HL-60 (cell line): ENCODE measurements around the gene ZNF808.

Experiments used
- DNase-seq, 2 experiments: peaks; one replicate each; pipeline ENCODE4 v3.0.0-alpha.2; 2010 to 2020; ENCODE audit warnings: low read depth in 1 of 2, low spot score in 1 of 2
- H3K27ac ChIP-seq: fragments of 250-450 bp; sonication (Bioruptor Pico); replicated peaks from 2 replicates; pipeline ENCODE4 v1.5.1; 2020; ENCODE audit warnings: mild to moderate bottlenecking, moderate library complexity
- H3K27me3 ChIP-seq: fragments of 250-450 bp; sonication (Bioruptor Pico); 2 replicates; pipeline ENCODE4 v1.5.1; 2021; ENCODE audit warnings: mild to moderate bottlenecking, moderate library complexity; ENCODE audit not compliant: insufficient read depth, poor library complexity, severe bottlenecking
- H3K4me3 ChIP-seq: replicated peaks from 2 replicates; pipeline ENCODE4 v1.5.1; 2011; ENCODE audit warnings: mild to moderate bottlenecking, control low read depth, low read length; ENCODE audit not compliant: insufficient read depth
- CTCF ChIP-seq: IDR thresholded peaks from one replicate; pipeline ENCODE4 v1.5.1; 2011; ENCODE audit warnings: low read length, control low read depth, inconsistent platforms; ENCODE audit not compliant: insufficient read depth
- GABPA ChIP-seq: IDR thresholded peaks from 2 replicates; pipeline ENCODE4 v1.6.1; 2012; ENCODE audit warnings: low read depth
- POLR2AphosphoS5 ChIP-seq: IDR thresholded peaks from 2 replicates; pipeline ENCODE4 v1.6.1; 2012; ENCODE audit warnings: low read depth
- REST ChIP-seq: IDR thresholded peaks from 2 replicates; pipeline ENCODE4 v1.6.1; 2012; ENCODE audit warnings: low read depth; ENCODE audit not compliant: insufficient replicate concordance
- SPI1 ChIP-seq: IDR thresholded peaks from 2 replicates; pipeline ENCODE4 v1.6.1; 2012; ENCODE audit warnings: low read depth, mild to moderate bottlenecking, borderline replicate concordance

ZNF808 gene

GRCh38 chr19:52602941-52603340 is 75.5 kb downstream of the ZNF808 start:
- Histone ChIP-seq H3K27me3 (no peaks in the 10 kb centered on the region), H3K27ac (no peak overlapping the region), H3K4me3 (no peak overlapping the region)
- no peak for DNase-seq
- TF ChIP-seq REST (no peak), GABPA (no peak), SPI1 (no peak), POLR2AphosphoS5 (no peak), CTCF (no peak)

GRCh38 chr19:52603558-52604207 is 76.2 kb downstream of the ZNF808 start:
- TF ChIP-seq GABPA: no peak
- no peak for TF ChIP-seq POLR2AphosphoS5
- TF ChIP-seq REST: no peak
- no peak for TF ChIP-seq CTCF
- no peak for TF ChIP-seq SPI1
- no peak overlapping the region for H3K4me3 ChIP-seq
- DNase-seq: no peak
- no peak overlapping the region for H3K27ac ChIP-seq
- H3K27me3 ChIP-seq: no peaks in the 10 kb centered on the region
